HPDE6-E6E7 (cell line): ENCODE data around the gene TMC4.
"Not testable (repeated sequence)": the region's sequence is repeated elsewhere in the genome, so short reads cannot be mapped to it uniquely, and the experiment has no call there.

Source experiments
- DNase-seq: peaks from one replicate; pipeline ENCODE4 v3.0.0; 2011; ENCODE audit warnings: missing footprints; ENCODE audit errors: extremely low spot score

The TMC4 gene

GRCh38 chr19:54172471-54173358 lies at the start of gene TMC4:
TMC4 (minus strand) TSS chr19:54173160; CDS start chr19:54173117, 43 bp downstream.
- peak; percentile 93 for DNase-seq

GRCh38 chr19:54221947-54222346 lies 49.0 kb upstream of the TMC4 start:
- not testable (repeated sequence) for DNase-seq

- not testable (repeated sequence) for DNase-seq
Observed at GRCh38 chr19:54219702-54220101, 46.7 kb upstream of the TMC4 start.

- no peak for DNase-seq
Observed at GRCh38 chr19:54218960-54219661, 46.2 kb upstream of the TMC4 start.

GRCh38 chr19:54218259-54218658 lies 45.3 kb upstream of the TMC4 start:
- no peak for DNase-seq

- DNase-seq = not testable (repeated sequence)
Observed at GRCh38 chr19:54217517-54218247, 44.7 kb upstream of the TMC4 start.

GRCh38 chr19:54216869-54217268 lies 43.9 kb upstream of the TMC4 start:
- DNase-seq = no peak

- not testable (repeated sequence) for DNase-seq
Observed at GRCh38 chr19:54214734-54215133, 41.8 kb upstream of the TMC4 start.

- DNase-seq = not testable (repeated sequence)
Observed at GRCh38 chr19:54214217-54214616, 41.3 kb upstream of the TMC4 start.

- DNase-seq = no peak
Observed at GRCh38 chr19:54211235-54211634, 38.3 kb upstream of the TMC4 start.

GRCh38 chr19:54209811-54210494 lies 37.0 kb upstream of the TMC4 start:
- peak; percentile 87 for DNase-seq

GRCh38 chr19:54209058-54209810 lies 36.3 kb upstream of the TMC4 start:
- DNase-seq = no peak

- no peak for DNase-seq
Observed at GRCh38 chr19:54208784-54209057, 35.8 kb upstream of the TMC4 start.

- no peak for DNase-seq
Observed at GRCh38 chr19:54207983-54208783, 35.2 kb upstream of the TMC4 start.

GRCh38 chr19:54207676-54207982 lies 34.7 kb upstream of the TMC4 start:
- DNase-seq = no peak

GRCh38 chr19:54207193-54207592 lies 34.2 kb upstream of the TMC4 start:
- not testable (repeated sequence) for DNase-seq

GRCh38 chr19:54206831-54207177 lies 33.8 kb upstream of the TMC4 start:
- DNase-seq = no peak

GRCh38 chr19:54206030-54206830 lies 33.3 kb upstream of the TMC4 start:
- no peak for DNase-seq

GRCh38 chr19:54204767-54205468 lies 32.0 kb upstream of the TMC4 start:
- DNase-seq = no peak
